SK-N-MC (cell line): ENCODE results near the gene GUCA1C.

Experiments used
- EZH2 ChIP-seq: fragments of 200-600 bp; sonication (generic); IDR thresholded peaks from one replicate; pipeline ENCODE4 v1.6.1; 2017; ENCODE audit warnings: antibody characterized with exemption
- FOXP2 ChIP-seq: optimal IDR thresholded peaks from 2 replicates; pipeline ENCODE3; 2011; ENCODE audit warnings: mild to moderate bottlenecking, moderate library complexity; ENCODE audit not compliant: insufficient read depth; ENCODE audit errors: extremely low read length, control extremely low read depth
- POLR2AphosphoS5 ChIP-seq: IDR thresholded peaks from 2 replicates; pipeline ENCODE4 v1.6.1; 2012; ENCODE audit warnings: mild to moderate bottlenecking, low read depth, low read length, borderline replicate concordance

GRCh38 chr3:108973019-108973418, 19.3 kb upstream of the GUCA1C start:
- TF ChIP-seq POLR2AphosphoS5 (no peak), FOXP2 (no peak), EZH2 (no peak)
